Measurements from ENCODE around the gene MTIF3. TPM values are rescaled to one million over a fixed set of nuclear protein-coding genes. Genes with fewer than 3 reads are reported as not detected.

Gene MTIF3
- total and polyA plus RNA-seq, 2 experiments from 2014 or later, result 40.7 to 64.0 TPM

DNA sequence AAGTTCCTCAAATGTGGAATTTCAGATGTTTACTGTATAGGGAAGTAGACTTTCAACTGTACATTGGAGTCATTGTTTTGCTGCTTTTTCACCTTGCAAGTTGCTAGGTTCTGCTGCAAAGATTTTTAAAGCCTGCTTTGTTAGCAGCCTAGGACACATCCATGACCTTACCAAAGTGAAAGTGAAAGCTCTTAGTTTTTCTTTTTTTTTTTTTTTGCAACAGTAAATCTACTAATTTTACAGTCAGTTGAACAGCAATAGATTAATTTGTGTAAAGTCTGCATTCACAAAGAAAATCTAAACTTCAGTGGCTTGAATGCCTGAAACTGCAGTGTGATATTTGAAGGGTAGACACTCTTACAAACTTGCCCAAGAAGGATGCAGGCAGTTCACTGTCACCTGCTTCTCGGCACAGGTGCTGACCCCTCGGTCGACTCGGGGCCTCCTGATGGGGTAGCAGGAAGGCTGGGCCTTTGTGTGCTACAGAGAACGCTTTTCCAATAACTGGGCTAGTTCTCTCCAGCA lies 5.0 kb upstream of the MTIF3 start:
- H3K27ac ChIP-seq, result no peak overlapping the region
- H3K9ac ChIP-seq, result 0 out of 2 replicates have a peak overlapping the region, but pooled peaks have one; percentile 26
- TF ChIP-seq EZH2phosphoT487 (IDR thresholded peaks at IDR 0.05; ENCODE audit: insufficient read depth, low read depth) (no peak), EZH2 (IDR thresholded peaks at IDR 0.05; ENCODE audit: insufficient read depth, poor library complexity, severe bottlenecking) (no peak)
- 0 out of 2 replicates have a peak, but pooled peaks cover under 1% of the 10 kb centered on the region for H3K27me3 ChIP-seq (replicated peaks; ENCODE audit: insufficient read depth)
- peak overlapping the region; percentile 69 for H2AFZ ChIP-seq
- H3K9me2 ChIP-seq (ENCODE audit: insufficient read depth), result no peaks in the 10 kb centered on the region
- 35 to 37% methylated on average over 5 of the region's 5 CpGs for WGBS, 2 experiments (ENCODE audit: low coverage in 1 of 2, low lambda C conversion rate in 2 of 2, missing lambda C conversion rate in 2 of 2)
- H3F3A ChIP-seq (ENCODE audit: insufficient read depth), result 0 out of 2 replicates have a peak, but pooled peaks cover 15% of the 10 kb centered on the region
- H3K4me3 ChIP-seq, result peak overlapping the region; percentile 54
- H3K4me2 ChIP-seq (ENCODE audit: unreplicated experiment), result peak overlapping the region; percentile 51
- H4K20me1 ChIP-seq (ENCODE audit: insufficient read depth), result no peaks in the 10 kb centered on the region
- peaks cover 3% of the 10 kb centered on the region; the same call in 1 of the 2 replicates for H3K4me1 ChIP-seq (ENCODE audit: insufficient read depth)
- peak; percentile 16 for DNase-seq
- in situ Hi-C loops (cut with MboI), result no loop called here
- no peaks in the 10 kb centered on the region for H3K79me2 ChIP-seq (ENCODE audit: insufficient read depth)
- no peaks in the 10 kb centered on the region for H3K36me3 ChIP-seq (ENCODE audit: low read depth)
- H3K9me3 ChIP-seq (ENCODE audit: low read depth), result no peaks in the 10 kb centered on the region

DNA sequence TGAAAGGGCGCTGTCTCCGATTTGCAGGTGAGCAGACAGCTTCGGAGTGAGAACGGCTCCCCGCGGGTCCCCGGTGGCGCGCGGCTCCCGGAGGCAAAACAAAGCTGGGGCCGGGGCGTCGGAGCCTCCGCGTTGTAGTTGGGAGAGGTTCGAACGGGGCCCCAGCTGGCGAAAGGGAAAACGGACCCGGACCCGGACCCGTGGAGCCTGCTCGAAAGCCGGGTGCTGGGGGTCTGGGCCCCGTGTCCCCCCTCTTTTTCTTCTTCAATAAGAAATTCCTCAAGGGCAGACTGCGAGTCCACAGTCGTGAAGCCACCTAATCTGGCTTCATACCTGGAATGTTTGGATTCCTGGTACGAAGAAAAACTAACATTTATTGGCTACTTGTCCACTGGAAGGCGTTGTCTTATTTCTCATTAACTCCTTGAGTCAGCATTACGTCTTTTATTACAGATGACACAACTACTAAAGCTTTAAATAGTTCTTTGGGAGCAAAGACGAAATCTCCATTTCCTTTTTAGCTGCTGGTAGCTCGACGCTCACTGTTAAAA lies 632 bp upstream of the MTIF3 start:
- Histone ChIP-seq H3K4me2 (ENCODE audit: unreplicated experiment) (peak overlapping the region; percentile 88), H3K9me2 (ENCODE audit: insufficient read depth) (no peaks in the 10 kb centered on the region), H3K9me3 (ENCODE audit: low read depth) (no peaks in the 10 kb centered on the region), H3K27ac (peak overlapping the region; percentile 85), H3K9ac (peak overlapping the region; percentile 86), H4K20me1 (ENCODE audit: insufficient read depth) (no peaks in the 10 kb centered on the region), H3K4me1 (ENCODE audit: insufficient read depth) (peaks cover 7% of the 10 kb centered on the region; the same call in 1 of the 2 replicates), H2AFZ (peak overlapping the region; percentile 98), H3K4me3 (peak overlapping the region; percentile 95), H3K79me2 (ENCODE audit: insufficient read depth) (peaks cover 36% of the 10 kb centered on the region), H3K27me3 (replicated peaks; ENCODE audit: insufficient read depth) (no peaks in the 10 kb centered on the region), H3K36me3 (ENCODE audit: low read depth) (no peaks in the 10 kb centered on the region), H3F3A (ENCODE audit: insufficient read depth) (peaks cover 22% of the 10 kb centered on the region)
- in situ Hi-C loops (cut with MboI), result no loop called here
- DNase-seq, result peak; percentile 75
- 4 to 5% methylated on average over 34 of the region's 34 CpGs for WGBS, 2 experiments (ENCODE audit: low coverage in 1 of 2, low lambda C conversion rate in 2 of 2, missing lambda C conversion rate in 2 of 2)
- TF ChIP-seq EZH2phosphoT487 (IDR thresholded peaks at IDR 0.05; ENCODE audit: insufficient read depth, low read depth), result no peak
- TF ChIP-seq EZH2 (IDR thresholded peaks at IDR 0.05; ENCODE audit: insufficient read depth, poor library complexity, severe bottlenecking), result no peak

DNA sequence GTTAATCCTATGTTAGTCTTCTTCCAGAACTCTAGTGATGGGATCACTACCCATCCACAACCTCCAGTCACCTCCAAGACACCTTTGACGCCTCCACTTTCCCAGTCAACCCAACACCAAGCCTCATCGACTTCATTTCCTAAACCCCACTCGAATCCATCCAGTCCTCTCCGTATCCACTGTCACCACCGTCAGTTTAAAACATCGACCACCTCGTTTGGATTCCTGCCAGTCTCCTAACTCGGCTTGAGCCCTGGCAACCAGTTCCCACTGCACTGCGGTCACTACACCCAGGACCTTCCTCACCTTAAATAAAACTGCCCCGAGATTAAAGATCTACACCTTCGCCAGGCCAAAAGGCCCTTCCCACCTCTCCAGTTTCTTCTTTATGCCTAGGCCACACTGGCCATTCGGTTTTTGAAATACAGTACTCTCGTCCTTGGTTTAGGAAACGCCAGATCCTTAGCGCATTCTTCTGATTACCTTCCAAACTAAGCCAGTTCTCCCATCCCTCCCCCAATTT lies 1.2 kb downstream of the MTIF3 start:
- Histone ChIP-seq H3K9me2 (ENCODE audit: insufficient read depth) (no peaks in the 10 kb centered on the region), H3K4me3 (peak overlapping the region; percentile 95), H3K4me1 (ENCODE audit: insufficient read depth) (peaks cover 4% of the 10 kb centered on the region; the same call in 1 of the 2 replicates), H3K27ac (peak overlapping the region; percentile 85), H3K27me3 (replicated peaks; ENCODE audit: insufficient read depth) (no peaks in the 10 kb centered on the region), H3K9me3 (ENCODE audit: low read depth) (no peaks in the 10 kb centered on the region), H4K20me1 (ENCODE audit: insufficient read depth) (no peaks in the 10 kb centered on the region), H3K4me2 (ENCODE audit: unreplicated experiment) (peak overlapping the region; percentile 88), H3F3A (ENCODE audit: insufficient read depth) (peaks cover 22% of the 10 kb centered on the region), H3K79me2 (ENCODE audit: insufficient read depth) (peaks cover 54% of the 10 kb centered on the region), H3K9ac (peak overlapping the region; percentile 86), H2AFZ (peak overlapping the region; percentile 98), H3K36me3 (ENCODE audit: low read depth) (no peaks in the 10 kb centered on the region)
- no peak for DNase-seq
- in situ Hi-C loops (cut with MboI), result no loop called here
- WGBS, 2 experiments (ENCODE audit: low coverage in 1 of 2, low lambda C conversion rate in 2 of 2, missing lambda C conversion rate in 2 of 2), result 65% methylated on average over 15 of the region's 15 CpGs
- TF ChIP-seq EZH2 (IDR thresholded peaks at IDR 0.05; ENCODE audit: insufficient read depth, poor library complexity, severe bottlenecking) (no peak), EZH2phosphoT487 (IDR thresholded peaks at IDR 0.05; ENCODE audit: insufficient read depth, low read depth) (no peak)

DNA sequence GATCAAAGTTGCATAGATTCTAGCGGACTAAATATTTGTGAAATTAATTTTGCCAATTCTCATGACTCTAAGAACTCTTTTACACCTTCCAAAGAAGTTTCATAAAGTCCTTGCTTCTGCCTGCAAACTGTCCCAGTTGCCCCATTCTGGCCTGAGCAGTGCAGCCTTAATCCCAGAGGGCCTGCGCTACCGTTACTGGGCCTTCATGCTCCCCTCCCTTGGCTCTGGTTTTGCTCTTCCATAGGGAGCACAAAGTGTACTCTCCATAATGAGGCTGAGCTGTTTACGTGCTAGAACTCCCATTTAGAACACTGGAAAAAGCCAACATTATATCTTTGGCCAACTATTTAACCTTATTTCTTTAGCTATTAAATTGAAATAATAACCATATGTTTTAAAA lies 2.1 kb downstream of the MTIF3 start:
- DNase-seq, result no peak
- Histone ChIP-seq H3K4me2 (ENCODE audit: unreplicated experiment) (no peak overlapping the region), H4K20me1 (ENCODE audit: insufficient read depth) (no peaks in the 10 kb centered on the region), H3K4me3 (no peak overlapping the region), H3K36me3 (ENCODE audit: low read depth) (no peaks in the 10 kb centered on the region), H3K27me3 (replicated peaks; ENCODE audit: insufficient read depth) (no peaks in the 10 kb centered on the region), H3K9me2 (ENCODE audit: insufficient read depth) (no peaks in the 10 kb centered on the region), H3K9ac (no peak overlapping the region), H3K4me1 (ENCODE audit: insufficient read depth) (peaks cover 4% of the 10 kb centered on the region; the same call in 1 of the 2 replicates), H3F3A (ENCODE audit: insufficient read depth) (peaks cover 22% of the 10 kb centered on the region), H2AFZ (no peak overlapping the region), H3K79me2 (ENCODE audit: insufficient read depth) (peaks cover 58% of the 10 kb centered on the region), H3K27ac (no peak overlapping the region), H3K9me3 (ENCODE audit: low read depth) (no peaks in the 10 kb centered on the region)
- in situ Hi-C loops (cut with MboI), result no loop called here
- 89% methylated on average over 4 of the region's 4 CpGs for WGBS, 2 experiments (ENCODE audit: low coverage in 1 of 2, low lambda C conversion rate in 2 of 2, missing lambda C conversion rate in 2 of 2)
- TF ChIP-seq EZH2 (IDR thresholded peaks at IDR 0.05; ENCODE audit: insufficient read depth, poor library complexity, severe bottlenecking) (no peak), EZH2phosphoT487 (IDR thresholded peaks at IDR 0.05; ENCODE audit: insufficient read depth, low read depth) (no peak)
